Stimulated activated naive B cell treated with anti-CD40 and anti-IgM and Interleukin-4, amounts not matched to agents 10 μg/mL and 1 μg/mL and 100 μg/mL, for 72 hours (primary cell): ENCODE data around the gene GATAD1.
A peak's percentile ranks its signal among the peaks of the same experiment; 100 is the strongest.
"Not testable (repeated sequence)": the region's sequence is repeated elsewhere in the genome, so short reads cannot be mapped to it uniquely, and the experiment has no call there.

Experiments
- ATAC-seq, 2 donors: fragments of 150-1000 bp; cut with Tn5 transposase; replicated peaks; 2 replicates each; pipeline ENCODE4 v1.10.0; 2021; ENCODE audit warnings: moderate library complexity in 1 of 2
- DNase-seq: peaks from one replicate; pipeline ENCODE4 v3.0.0; 2021
- H3K27ac Mint-ChIP-seq: one replicate; pipeline ENCODE4 v1.8.0; 2022; ENCODE audit warnings: mild to moderate bottlenecking, mixed read lengths
- H3K27me3 Mint-ChIP-seq, 2 donors: one replicate each; pipeline ENCODE4 v1.8.0; 2022; ENCODE audit warnings: mixed read lengths in 2 of 2
- H3K36me3 Mint-ChIP-seq, 2 donors: one replicate each; pipeline ENCODE4 v1.8.0; 2022; ENCODE audit warnings: mixed read lengths in 2 of 2, mild to moderate bottlenecking in 1 of 2
- H3K4me1 Mint-ChIP-seq, 2 donors: one replicate each; pipeline ENCODE4 v1.8.0; 2022; ENCODE audit warnings: mixed read lengths in 2 of 2, mild to moderate bottlenecking in 1 of 2
- H3K4me3 Mint-ChIP-seq, 2 donors: one replicate each; pipeline ENCODE4 v1.8.0; 2022; ENCODE audit warnings: mild to moderate bottlenecking in 2 of 2, mixed read lengths in 2 of 2, moderate library complexity in 1 of 2
- H3K9me3 Mint-ChIP-seq, 2 donors: one replicate each; pipeline ENCODE4 v1.8.0; 2022; ENCODE audit warnings: mixed read lengths in 2 of 2, mild to moderate bottlenecking in 1 of 2

The GATAD1 gene, protein sequence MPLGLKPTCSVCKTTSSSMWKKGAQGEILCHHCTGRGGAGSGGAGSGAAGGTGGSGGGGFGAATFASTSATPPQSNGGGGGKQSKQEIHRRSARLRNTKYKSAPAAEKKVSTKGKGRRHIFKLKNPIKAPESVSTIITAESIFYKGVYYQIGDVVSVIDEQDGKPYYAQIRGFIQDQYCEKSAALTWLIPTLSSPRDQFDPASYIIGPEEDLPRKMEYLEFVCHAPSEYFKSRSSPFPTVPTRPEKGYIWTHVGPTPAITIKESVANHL

DNA sequence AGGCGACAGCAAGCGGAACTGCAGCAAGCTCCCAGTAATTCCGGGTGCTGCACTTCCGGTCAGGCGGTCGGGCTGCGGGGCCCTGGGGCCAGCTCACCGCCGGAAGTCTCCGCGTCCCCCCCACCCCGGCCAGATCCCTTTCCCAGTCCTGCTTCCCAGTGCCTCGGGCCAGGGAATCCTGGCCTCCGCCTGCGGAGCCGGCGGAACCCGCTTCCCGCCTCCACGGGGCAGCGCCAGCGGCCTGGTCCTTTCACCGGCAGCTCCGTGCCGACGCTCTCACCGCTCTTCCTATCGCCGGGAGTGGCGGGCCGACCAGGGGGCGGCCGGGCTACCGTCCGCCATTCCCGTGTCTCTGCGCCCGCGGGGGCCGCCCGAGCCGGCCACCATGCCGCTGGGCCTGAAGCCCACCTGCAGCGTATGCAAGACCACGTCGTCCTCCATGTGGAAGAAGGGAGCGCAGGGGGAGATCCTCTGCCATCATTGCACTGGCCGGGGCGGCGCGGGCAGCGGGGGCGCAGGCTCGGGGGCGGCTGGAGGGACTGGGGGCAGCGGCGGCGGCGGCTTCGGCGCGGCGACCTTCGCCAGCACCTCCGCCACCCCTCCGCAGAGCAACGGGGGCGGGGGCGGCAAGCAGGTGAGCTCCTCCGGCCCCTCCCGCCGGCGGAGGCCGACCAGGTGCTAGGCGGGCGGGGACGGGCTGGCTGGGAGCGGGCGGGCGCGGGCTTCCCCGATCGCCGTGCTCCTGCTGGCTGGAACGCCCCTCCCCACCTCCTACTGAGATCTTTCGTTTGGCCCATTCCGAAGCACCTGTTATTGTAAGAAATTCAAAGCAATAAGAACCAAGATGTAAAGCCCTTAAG, at the start of gene GATAD1:
TSS of gene GATAD1 (plus strand) at position 138 of the 860 bp plus-strand sequence. CDS start at position 386, 248 bp downstream.
- peaks cover 6 to 12% of the 10 kb centered on the region in 2 donors for H3K4me1 Mint-ChIP-seq
- no peaks in the 10 kb centered on the region for H3K27me3 Mint-ChIP-seq
- peak within 1 kb of the TSS; percentile 95 for H3K27ac Mint-ChIP-seq
- ATAC-seq (peak; percentile 87 to 91), DNase-seq (peak; percentile 85)
- H3K4me3 Mint-ChIP-seq, result peak within 1 kb of the TSS; percentile 89 to 94
- peaks cover 8% of the 10 kb centered on the region in 2 donors for H3K36me3 Mint-ChIP-seq
- H3K9me3 Mint-ChIP-seq, result peaks cover 0 to under 1% of the 10 kb centered on the region in 2 donors

DNA sequence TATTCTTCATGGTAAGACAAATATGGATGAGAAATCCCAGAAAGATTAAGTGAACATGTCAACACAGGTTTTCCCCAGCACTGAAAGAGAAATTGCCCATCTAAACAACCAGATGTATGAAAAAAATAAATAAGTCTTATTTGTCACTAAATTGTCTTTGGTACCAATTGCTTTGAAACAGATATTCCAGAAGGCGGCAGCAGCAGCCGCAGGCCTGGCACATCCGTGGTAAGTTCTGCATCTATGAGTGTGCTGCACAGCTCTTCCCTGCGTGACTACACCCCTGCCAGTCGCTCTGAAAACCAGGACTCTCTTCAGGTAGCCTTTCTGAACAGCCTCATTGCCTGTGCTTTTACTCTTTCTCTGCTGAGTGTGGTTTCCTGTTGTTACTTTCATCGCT, 49.7 kb upstream of the GATAD1 start:
- Mint-ChIP-seq H3K27me3 (no peaks in the 10 kb centered on the region), H3K4me3 (no peak overlapping the region), H3K4me1 (no peaks in the 10 kb centered on the region), H3K36me3 (peaks cover 14 to 16% of the 10 kb centered on the region in 2 donors), H3K27ac (no peak overlapping the region), H3K9me3 (no peaks in the 10 kb centered on the region)
- no peak for DNase-seq
- no peak for ATAC-seq

DNA sequence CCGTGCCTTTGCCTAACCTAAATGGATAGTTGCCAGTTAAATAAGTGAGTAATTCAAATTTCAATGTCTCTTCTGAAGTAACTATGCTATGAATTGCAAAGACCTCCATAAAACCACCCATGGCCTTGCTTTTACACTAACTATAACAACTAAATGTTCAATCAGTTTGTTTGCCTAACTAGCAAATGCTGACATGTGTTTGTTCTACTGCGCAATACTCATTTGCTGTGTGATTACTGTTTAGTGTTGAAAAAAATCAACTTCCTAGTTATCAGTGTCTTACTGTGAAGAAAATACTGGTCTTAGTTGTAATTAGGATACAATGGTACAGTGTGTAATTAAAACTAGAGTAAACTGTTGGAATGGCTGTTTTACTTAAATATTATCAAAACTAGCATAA, 47.3 kb upstream of the GATAD1 start:
- DNase-seq, result no peak
- Mint-ChIP-seq H3K9me3 (no peaks in the 10 kb centered on the region), H3K4me3 (no peak overlapping the region), H3K27me3 (no peaks in the 10 kb centered on the region), H3K4me1 (no peaks in the 10 kb centered on the region), H3K36me3 (peaks cover 16 to 22% of the 10 kb centered on the region in 2 donors), H3K27ac (no peak overlapping the region)
- ATAC-seq, result no peak

DNA sequence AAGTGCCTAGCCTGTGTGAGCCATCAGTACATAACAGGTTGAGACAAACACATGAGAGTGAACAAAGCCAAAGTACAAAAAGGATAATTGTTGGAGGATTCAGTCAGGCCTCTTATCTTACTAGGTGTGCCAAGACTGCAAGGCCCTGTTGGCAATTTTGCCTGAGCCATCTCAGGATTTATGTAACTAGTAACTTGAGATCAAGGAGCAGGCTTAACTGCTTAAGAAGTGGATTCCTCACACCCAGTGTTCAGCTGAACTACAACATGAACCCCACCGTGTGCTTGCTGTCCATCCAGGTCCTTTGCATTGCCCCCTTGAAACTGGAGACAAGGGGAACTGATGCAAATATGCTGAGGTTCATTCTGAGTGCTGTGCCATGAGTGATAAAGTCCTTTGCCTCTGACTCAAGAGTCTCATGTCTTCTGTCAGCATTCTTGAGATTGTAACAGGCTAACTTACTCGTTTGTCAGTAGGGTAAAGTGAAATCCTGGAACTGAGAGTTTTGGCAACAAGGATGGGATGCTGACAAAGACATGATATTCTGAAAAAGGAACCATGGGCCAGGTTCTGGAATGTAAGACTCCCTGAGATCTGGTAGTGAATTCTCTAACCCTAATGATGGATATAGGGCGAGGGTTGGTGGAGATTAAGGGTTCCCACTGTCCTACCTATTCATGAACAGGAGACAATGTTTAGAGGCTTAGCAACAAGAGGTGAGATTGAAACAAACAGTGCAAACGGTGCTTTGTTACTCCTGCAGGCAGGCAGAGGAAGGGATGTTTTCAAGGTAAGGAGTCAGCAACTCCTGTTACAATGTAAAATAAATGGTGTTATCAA, 44.1 kb upstream of the GATAD1 start:
- Mint-ChIP-seq H3K4me3 (no peak overlapping the region), H3K27me3 (no peaks in the 10 kb centered on the region), H3K27ac (peak overlapping the region; percentile 73), H3K36me3 (peaks cover 6 to 15% of the 10 kb centered on the region in 2 donors), H3K4me1 (no peaks in the 10 kb centered on the region), H3K9me3 (no peaks in the 10 kb centered on the region)
- no peak for DNase-seq
- ATAC-seq, result no peak

DNA sequence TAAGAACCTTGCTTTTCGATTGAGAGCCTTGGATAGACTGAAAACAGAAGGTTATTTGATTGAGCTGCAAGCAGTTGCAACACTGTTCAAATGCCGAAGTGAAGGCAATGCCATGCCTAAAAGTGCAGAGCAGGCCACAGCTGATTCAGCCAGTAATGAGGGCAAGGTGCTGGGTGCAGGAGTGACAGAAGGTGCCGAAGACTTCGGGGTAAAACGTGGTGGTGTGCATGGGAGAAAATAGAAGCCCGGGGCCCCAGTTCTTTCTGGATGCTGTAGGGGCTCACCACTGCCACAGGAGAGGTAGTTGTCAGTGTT, 43.6 kb upstream of the GATAD1 start:
- Mint-ChIP-seq H3K27ac (no peak overlapping the region), H3K9me3 (no peaks in the 10 kb centered on the region), H3K36me3 (peaks cover 1 to 9% of the 10 kb centered on the region in 2 donors), H3K27me3 (no peaks in the 10 kb centered on the region), H3K4me3 (no peak overlapping the region), H3K4me1 (no peaks in the 10 kb centered on the region)
- DNase-seq, result no peak
- no peak for ATAC-seq

DNA sequence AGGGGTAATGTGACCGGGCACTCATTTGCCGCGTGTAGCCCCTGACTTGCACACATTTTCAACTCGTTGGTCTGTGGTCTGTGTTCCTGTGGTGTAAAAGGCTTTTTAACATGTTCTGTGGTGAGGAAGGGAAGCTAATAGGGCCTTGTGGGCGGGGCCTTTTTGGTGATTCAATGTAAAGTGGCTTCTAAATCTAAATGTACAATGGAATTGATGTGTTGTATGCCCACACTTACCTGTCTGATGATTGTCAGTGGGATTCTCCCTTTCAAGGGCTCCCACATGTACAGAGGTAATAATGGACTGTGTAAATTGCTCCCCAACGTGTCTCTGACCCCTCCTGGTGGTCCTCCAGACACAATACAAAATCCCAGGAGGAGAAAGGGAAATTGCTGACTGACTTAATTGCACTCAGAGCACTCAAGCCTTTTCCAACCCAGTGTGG, 43.1 kb upstream of the GATAD1 start:
- DNase-seq (no peak), ATAC-seq (no peak)
- H3K27me3 Mint-ChIP-seq, result peaks cover 0 to under 1% of the 10 kb centered on the region in 2 donors
- no peaks in the 10 kb centered on the region for H3K4me1 Mint-ChIP-seq
- peaks cover 1 to 8% of the 10 kb centered on the region in 2 donors for H3K36me3 Mint-ChIP-seq
- no peaks in the 10 kb centered on the region for H3K9me3 Mint-ChIP-seq
- H3K4me3 Mint-ChIP-seq, result no peak overlapping the region
- H3K27ac Mint-ChIP-seq, result no peak overlapping the region

DNA sequence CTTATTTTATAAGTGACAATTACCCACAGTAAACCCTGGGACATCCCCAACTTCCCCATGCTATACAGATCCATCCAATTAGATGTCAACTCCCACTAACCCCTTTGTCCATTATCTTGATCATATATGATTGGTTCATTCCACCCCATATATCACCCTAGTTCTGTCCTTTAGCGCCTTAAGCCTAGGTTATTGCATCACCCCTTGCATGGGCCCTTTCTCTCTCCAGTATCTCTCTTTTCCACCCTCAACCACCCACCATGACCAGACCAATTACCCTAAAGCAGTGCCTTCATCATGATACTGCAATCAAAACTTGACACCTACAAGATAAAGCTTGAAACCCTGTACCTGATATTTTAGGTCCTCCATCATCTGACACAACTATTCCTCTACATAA, 37.9 kb upstream of the GATAD1 start:
- peaks cover 2 to 6% of the 10 kb centered on the region in 2 donors for H3K9me3 Mint-ChIP-seq
- H3K27ac Mint-ChIP-seq, result no peak overlapping the region
- no peak for DNase-seq
- peaks cover 11 to 14% of the 10 kb centered on the region in 2 donors for H3K27me3 Mint-ChIP-seq
- H3K4me1 Mint-ChIP-seq, result no peaks in the 10 kb centered on the region
- no peak overlapping the region for H3K4me3 Mint-ChIP-seq
- H3K36me3 Mint-ChIP-seq, result no peaks in the 10 kb centered on the region
- ATAC-seq, result no peak

DNA sequence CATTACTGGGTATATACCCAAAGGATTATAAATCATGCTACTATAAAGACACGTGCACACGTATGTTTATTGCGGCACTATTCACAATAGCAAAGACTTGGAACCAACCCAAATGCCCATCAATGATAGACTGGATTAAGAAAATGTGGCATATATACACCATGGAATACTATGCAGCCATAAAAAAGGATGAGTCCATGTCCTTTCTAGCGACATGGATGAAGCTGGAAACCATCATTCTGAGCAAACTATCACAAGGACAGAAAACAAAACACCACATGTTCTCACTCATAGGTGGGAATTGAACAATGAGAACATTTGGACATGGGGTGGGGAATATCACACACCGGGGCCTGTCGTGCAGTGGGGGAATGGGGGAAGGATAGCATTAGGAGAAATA, 37.1 kb upstream of the GATAD1 start:
- not testable (repeated sequence) for H3K4me3 Mint-ChIP-seq, ATAC-seq, H3K27ac Mint-ChIP-seq, DNase-seq, H3K4me1 Mint-ChIP-seq, H3K36me3 Mint-ChIP-seq, H3K9me3 Mint-ChIP-seq
- peaks cover 11 to 14% of the 10 kb centered on the region in 2 donors for H3K27me3 Mint-ChIP-seq

DNA sequence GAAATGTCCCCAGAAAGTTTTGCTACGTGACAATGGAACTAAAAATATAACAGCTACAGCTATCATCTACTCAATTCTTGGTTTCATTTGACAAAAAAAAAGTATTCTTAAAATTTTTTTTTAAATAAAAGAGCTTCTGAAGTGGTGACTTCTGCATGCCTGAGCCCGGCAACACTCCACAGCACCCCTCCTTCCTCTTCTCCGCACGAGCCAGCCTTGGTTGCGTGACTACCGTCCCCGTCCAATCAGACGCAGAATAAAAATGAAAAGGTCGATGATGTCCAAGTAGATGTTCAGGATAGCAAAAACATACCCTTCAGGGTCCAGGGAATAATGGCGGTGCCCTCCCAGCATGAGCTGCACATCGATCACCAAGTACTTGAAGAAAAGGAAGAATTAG, 34.5 kb upstream of the GATAD1 start:
- no peaks in the 10 kb centered on the region for H3K4me1 Mint-ChIP-seq
- peaks cover 11 to 14% of the 10 kb centered on the region in 2 donors for H3K27me3 Mint-ChIP-seq
- DNase-seq (no peak), ATAC-seq (no peak)
- H3K36me3 Mint-ChIP-seq, result no peaks in the 10 kb centered on the region
- H3K9me3 Mint-ChIP-seq, result peaks cover 2 to 6% of the 10 kb centered on the region in 2 donors
- no peak overlapping the region for H3K4me3 Mint-ChIP-seq
- no peak overlapping the region for H3K27ac Mint-ChIP-seq

DNA sequence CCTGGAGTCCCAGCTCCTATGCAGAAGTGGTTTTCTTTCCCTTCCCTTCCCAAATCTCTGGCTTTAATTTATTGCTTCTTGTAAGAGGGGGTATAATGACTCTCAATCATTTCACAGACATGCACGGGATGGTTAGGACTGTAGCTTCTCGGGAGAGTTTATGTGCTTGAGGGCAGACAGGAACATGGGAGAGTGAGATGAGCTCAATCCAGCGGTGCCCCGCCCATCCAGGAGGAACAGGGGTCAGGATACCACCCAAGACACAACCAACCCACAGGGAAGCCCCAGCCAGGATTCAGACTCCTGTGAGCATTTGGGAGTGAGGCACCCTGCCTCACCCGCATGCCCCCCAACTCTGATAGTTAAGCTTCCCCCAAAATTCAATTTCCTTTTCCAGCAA, 33.7 kb upstream of the GATAD1 start:
- Mint-ChIP-seq H3K4me3 (no peak overlapping the region), H3K4me1 (no peaks in the 10 kb centered on the region), H3K27ac (no peak overlapping the region), H3K36me3 (no peaks in the 10 kb centered on the region), H3K27me3 (peaks cover 11 to 14% of the 10 kb centered on the region in 2 donors), H3K9me3 (peaks cover 2 to 6% of the 10 kb centered on the region in 2 donors)
- ATAC-seq (no peak), DNase-seq (no peak)

DNA sequence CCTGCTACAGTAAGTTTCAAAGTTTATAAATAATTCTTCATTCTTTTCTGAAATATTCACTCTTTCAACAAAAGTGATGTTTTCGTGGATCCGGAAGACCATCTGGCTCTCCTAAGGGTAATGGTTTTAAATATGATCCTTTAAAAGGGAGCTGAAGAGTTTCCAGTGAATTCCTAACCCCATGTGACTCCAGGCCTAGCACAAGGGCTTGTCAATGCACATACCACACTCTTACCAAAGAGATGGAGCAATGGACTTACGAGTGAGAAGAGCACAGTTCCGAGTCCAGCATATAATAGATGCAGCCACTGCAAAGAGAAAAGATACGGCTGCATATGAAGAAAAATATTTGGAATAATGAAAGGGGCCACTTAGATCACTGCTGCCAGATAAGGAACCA, 32.1 kb upstream of the GATAD1 start:
- no peak overlapping the region for H3K27ac Mint-ChIP-seq
- ATAC-seq (no peak), DNase-seq (no peak)
- H3K4me1 Mint-ChIP-seq, result no peaks in the 10 kb centered on the region
- H3K9me3 Mint-ChIP-seq, result peaks cover 0 to 1% of the 10 kb centered on the region in 2 donors
- no peaks in the 10 kb centered on the region for H3K36me3 Mint-ChIP-seq
- peaks cover 6 to 11% of the 10 kb centered on the region in 2 donors for H3K27me3 Mint-ChIP-seq
- H3K4me3 Mint-ChIP-seq, result no peak overlapping the region

DNA sequence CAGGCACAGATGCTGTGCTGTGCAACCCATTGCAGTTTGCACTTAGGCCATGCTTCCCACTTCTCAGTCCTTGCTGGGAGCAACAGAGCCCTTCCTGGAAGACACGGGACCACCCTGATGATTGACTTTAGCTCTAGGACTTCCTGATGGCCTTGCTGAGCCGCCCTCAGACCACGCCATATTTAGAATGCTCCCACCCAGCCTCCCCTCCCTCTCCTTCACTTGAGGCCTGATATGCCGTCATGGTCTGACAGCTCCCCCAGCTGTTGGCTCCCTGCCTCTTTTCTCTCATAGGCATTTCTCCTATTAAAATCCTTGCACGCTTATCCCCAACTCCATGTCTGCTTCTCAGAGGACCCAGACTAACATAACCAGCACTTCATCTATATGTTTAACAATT, 29.4 kb upstream of the GATAD1 start:
- DNase-seq (no peak), ATAC-seq (no peak)
- Mint-ChIP-seq H3K9me3 (no peaks in the 10 kb centered on the region), H3K27ac (no peak overlapping the region), H3K27me3 (peaks cover 3 to 6% of the 10 kb centered on the region in 2 donors), H3K4me1 (no peaks in the 10 kb centered on the region), H3K36me3 (no peaks in the 10 kb centered on the region), H3K4me3 (no peak overlapping the region)

DNA sequence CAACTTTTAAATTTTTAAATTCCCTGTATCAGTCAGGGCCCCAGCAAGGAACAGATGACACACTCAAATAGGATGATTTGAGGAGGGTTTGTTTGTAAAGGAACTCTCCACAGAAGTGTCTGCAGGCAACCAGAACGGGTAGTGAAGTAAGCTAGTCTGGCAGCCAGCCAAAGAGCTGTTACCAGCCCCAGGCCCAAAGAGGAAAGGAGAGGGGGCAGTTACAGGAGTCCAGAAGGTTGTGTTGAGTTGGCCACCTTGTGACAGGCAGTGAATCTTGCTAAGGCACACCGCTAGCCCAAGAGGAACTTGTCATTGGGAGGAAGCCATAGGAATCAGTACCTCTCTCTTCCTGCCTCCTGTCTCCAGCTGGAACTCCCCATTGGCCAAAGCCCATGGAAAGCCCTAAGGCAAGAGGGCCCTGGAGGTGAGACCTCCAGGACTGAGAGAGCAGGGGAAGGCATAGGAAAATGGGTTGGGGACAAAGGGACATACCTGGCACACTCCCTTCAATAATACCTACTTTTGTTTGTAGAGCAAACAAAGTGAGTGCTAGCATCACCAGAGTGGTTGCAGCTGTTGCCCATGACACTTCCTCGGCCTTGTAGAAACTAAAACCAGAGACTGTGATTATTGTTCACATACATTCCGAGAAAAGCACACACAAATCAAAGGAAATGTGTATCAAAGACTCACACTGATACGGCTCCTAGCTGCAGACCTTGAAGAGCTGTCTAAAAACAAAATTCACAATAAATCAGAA, 25.4 kb upstream of the GATAD1 start:
- H3K36me3 Mint-ChIP-seq, result no peaks in the 10 kb centered on the region
- no peak for DNase-seq
- H3K4me1 Mint-ChIP-seq, result peaks cover 7 to 9% of the 10 kb centered on the region in 2 donors
- H3K4me3 Mint-ChIP-seq, result no peak overlapping the region
- no peak overlapping the region for H3K27ac Mint-ChIP-seq
- ATAC-seq, result no peak
- H3K27me3 Mint-ChIP-seq, result peaks cover 9 to 17% of the 10 kb centered on the region in 2 donors
- no peaks in the 10 kb centered on the region for H3K9me3 Mint-ChIP-seq

DNA sequence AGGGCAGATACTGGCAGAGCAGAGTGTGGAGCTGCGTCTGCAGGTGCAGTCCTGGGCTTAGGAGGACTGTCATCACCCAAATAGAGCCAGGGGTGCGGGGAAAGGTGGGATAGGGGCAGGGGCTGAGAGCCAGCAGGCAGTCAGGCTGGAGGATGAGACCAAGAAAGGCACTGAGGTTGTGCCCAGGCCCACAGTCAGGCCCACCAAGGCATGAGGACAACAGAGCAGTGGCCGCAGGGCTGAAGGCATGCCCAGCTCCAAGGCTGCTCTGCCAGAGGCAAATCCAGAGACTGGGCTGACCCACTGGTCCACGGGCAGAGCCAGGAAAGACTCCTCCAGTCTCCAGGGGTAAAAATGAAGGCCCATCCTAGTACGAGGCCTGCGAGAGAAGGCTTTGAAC, 24.4 kb upstream of the GATAD1 start:
- no peaks in the 10 kb centered on the region for H3K9me3 Mint-ChIP-seq
- no peak overlapping the region for H3K4me3 Mint-ChIP-seq

More for the DNA sequence above, 24.4 kb upstream of the GATAD1 start:
- no peak overlapping the region for H3K27ac Mint-ChIP-seq
- no peaks in the 10 kb centered on the region for H3K36me3 Mint-ChIP-seq
- DNase-seq, result no peak
- H3K27me3 Mint-ChIP-seq, result peaks cover 9 to 17% of the 10 kb centered on the region in 2 donors
- ATAC-seq, result no peak
- H3K4me1 Mint-ChIP-seq, result peaks cover 7 to 9% of the 10 kb centered on the region in 2 donors
